SU-DHL-6 (cell line): ENCODE data around the gene FEN1.

Experiments used
- CTCF ChIP-seq: fragments of 200-600 bp; sonication (generic); IDR thresholded peaks from one replicate; pipeline ENCODE4 v1.5.1; 2017; ENCODE audit warnings: antibody characterized with exemption, mild to moderate bottlenecking, low read length, moderate library complexity; ENCODE audit not compliant: insufficient read depth, poor library complexity, severe bottlenecking
- EZH2phosphoT487 ChIP-seq: fragments of 200-600 bp; sonication (generic), shearing (Covaris generic); conservative IDR thresholded peaks from 2 replicates; pipeline ENCODE4 v1.6.1; 2018; ENCODE audit warnings: mild to moderate bottlenecking, antibody characterized with exemption, low read length, moderate library complexity, mixed read lengths

DNA sequence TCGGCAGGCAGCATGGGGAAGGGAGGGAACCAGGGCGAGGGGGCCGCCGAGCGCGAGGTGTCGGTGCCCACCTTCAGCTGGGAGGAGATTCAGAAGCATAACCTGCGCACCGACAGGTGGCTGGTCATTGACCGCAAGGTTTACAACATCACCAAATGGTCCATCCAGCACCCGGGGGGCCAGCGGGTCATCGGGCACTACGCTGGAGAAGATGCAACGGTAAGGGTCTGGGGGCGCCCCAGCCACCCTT is 35.6 kb downstream of the FEN1 start:
- TF ChIP-seq CTCF (no peak), EZH2phosphoT487 (no peak)
